LNCaP clone FGC (cell line): ENCODE data around the gene SFXN5.

Source experiments
- DNase-seq: peaks from one replicate; pipeline ENCODE4 v3.0.0-alpha.2; 2011; ENCODE audit warnings: low read depth
- H3K4me3 ChIP-seq: 2 replicates; pipeline ENCODE4 v1.5.1; 2011; ENCODE audit warnings: mild to moderate bottlenecking, low read depth, low read length, control low read depth
- CTCF ChIP-seq: IDR thresholded peaks from 2 replicates; pipeline ENCODE4 v1.5.1; 2012; ENCODE audit warnings: mild to moderate bottlenecking; ENCODE audit not compliant: control insufficient read depth, insufficient read depth; ENCODE audit errors: extremely low read depth

SFXN5 gene

GRCh38 chr2:72980535-72981217 lies 90.8 kb downstream of the SFXN5 start:
- H3K4me3 ChIP-seq, result no peak overlapping the region
- no peak for DNase-seq
- TF ChIP-seq CTCF, result no peak

GRCh38 chr2:72979896-72980295 lies 91.6 kb downstream of the SFXN5 start:
- no peak overlapping the region for H3K4me3 ChIP-seq
- no peak for DNase-seq
- TF ChIP-seq CTCF, result no peak

GRCh38 chr2:72975017-72975416 lies 96.5 kb downstream of the SFXN5 start:
- no peak for TF ChIP-seq CTCF
- no peak for DNase-seq
- no peak overlapping the region for H3K4me3 ChIP-seq

- H3K4me3 ChIP-seq, result no peak overlapping the region
- TF ChIP-seq CTCF, result no peak
- no peak for DNase-seq
These were observed 97.1 kb downstream of the SFXN5 start for GRCh38 chr2:72974436-72974754.

- no peak for DNase-seq
- no peak overlapping the region for H3K4me3 ChIP-seq
- TF ChIP-seq CTCF, result peak; percentile 69
These were observed 97.7 kb downstream of the SFXN5 start for GRCh38 chr2:72973566-72974435.

- no peak for DNase-seq
- H3K4me3 ChIP-seq, result no peak overlapping the region
- TF ChIP-seq CTCF, result no peak
These were observed 98.4 kb downstream of the SFXN5 start for GRCh38 chr2:72973137-72973535.
